Measurements from ENCODE around the gene DCUN1D5. TPM values are rescaled to one million over a fixed set of nuclear protein-coding genes. Genes with fewer than 3 reads are reported as not detected.

DCUN1D5 gene
- total and polyA plus RNA-seq, 4 donors = 12.0 to 17.7 (median 15.1) TPM

DNA sequence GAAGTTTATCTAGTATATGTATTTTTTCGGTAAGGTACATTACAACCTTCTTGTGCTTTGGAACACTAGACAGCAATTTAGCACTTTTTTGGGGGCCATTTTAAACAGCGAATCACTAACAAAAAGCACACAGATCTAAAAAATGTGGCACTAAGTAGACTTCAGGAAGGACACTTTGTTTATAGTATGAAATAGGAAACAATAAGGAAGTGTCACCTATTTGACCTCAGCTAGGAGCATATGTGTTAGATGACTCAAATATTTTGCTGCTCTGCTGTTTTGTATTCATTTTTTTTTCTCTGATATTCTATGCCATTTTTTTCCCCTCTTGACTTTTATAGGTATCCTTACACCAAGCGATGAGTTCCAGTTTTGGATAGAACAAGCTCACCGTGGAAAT, 22.9 kb upstream of the DCUN1D5 start:
- Histone ChIP-seq H3K4me3 (ENCODE audit: low read depth in 1 of 3, low read length in 3 of 3) (no peak overlapping the region), H3K9ac (ENCODE audit: low read depth in 1 of 2, low read length in 2 of 2) (no peak overlapping the region), H3K4me1 (ENCODE audit: control insufficient read depth in 4 of 4, insufficient read depth in 4 of 4, low read length in 3 of 4) (peaks cover 0 to 2% (median under 1%) of the 10 kb centered on the region in 4 donors), H3K27ac (ENCODE audit: low read depth in 1 of 2, low read length in 2 of 2) (no peak overlapping the region), H3K9me3 (ENCODE audit: control insufficient read depth in 4 of 4, low read length in 3 of 4) (peaks cover 0 to 5% (median 0%) of the 10 kb centered on the region in 4 donors), H3K27me3 (ENCODE audit: control insufficient read depth in 4 of 4, insufficient read depth in 4 of 4, low read length in 3 of 4) (no peaks in the 10 kb centered on the region), H3K36me3 (ENCODE audit: control insufficient read depth in 4 of 4, insufficient read depth in 3 of 4, low read depth in 1 of 4, low read length in 3 of 4) (no peaks in the 10 kb centered on the region)
- WGBS = 95% methylated on average over 4 of the region's 4 CpGs
- TF ChIP-seq, protein P1, sequence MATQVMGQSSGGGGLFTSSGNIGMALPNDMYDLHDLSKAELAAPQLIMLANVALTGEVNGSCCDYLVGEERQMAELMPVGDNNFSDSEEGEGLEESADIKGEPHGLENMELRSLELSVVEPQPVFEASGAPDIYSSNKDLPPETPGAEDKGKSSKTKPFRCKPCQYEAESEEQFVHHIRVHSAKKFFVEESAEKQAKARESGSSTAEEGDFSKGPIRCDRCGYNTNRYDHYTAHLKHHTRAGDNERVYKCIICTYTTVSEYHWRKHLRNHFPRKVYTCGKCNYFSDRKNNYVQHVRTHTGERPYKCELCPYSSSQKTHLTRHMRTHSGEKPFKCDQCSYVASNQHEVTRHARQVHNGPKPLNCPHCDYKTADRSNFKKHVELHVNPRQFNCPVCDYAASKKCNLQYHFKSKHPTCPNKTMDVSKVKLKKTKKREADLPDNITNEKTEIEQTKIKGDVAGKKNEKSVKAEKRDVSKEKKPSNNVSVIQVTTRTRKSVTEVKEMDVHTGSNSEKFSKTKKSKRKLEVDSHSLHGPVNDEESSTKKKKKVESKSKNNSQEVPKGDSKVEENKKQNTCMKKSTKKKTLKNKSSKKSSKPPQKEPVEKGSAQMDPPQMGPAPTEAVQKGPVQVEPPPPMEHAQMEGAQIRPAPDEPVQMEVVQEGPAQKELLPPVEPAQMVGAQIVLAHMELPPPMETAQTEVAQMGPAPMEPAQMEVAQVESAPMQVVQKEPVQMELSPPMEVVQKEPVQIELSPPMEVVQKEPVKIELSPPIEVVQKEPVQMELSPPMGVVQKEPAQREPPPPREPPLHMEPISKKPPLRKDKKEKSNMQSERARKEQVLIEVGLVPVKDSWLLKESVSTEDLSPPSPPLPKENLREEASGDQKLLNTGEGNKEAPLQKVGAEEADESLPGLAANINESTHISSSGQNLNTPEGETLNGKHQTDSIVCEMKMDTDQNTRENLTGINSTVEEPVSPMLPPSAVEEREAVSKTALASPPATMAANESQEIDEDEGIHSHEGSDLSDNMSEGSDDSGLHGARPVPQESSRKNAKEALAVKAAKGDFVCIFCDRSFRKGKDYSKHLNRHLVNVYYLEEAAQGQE (IDR thresholded peaks at IDR 0.05) = no peak
- TF ChIP-seq NR2F2 (IDR thresholded peaks at IDR 0.05) (no peak), TAF1 (conservative IDR thresholded peaks at IDR 0.05) (no peak), EGR1 (IDR thresholded peaks at IDR 0.05; ENCODE audit: low read depth in 2 of 2) (no peak), FOXA1 (IDR thresholded peaks at IDR 0.05) (no peak), RAD21 (IDR thresholded peaks at IDR 0.05) (no peak), YY1 (IDR thresholded peaks at IDR 0.05) (no peak)
- TF ChIP-seq, protein P2, sequence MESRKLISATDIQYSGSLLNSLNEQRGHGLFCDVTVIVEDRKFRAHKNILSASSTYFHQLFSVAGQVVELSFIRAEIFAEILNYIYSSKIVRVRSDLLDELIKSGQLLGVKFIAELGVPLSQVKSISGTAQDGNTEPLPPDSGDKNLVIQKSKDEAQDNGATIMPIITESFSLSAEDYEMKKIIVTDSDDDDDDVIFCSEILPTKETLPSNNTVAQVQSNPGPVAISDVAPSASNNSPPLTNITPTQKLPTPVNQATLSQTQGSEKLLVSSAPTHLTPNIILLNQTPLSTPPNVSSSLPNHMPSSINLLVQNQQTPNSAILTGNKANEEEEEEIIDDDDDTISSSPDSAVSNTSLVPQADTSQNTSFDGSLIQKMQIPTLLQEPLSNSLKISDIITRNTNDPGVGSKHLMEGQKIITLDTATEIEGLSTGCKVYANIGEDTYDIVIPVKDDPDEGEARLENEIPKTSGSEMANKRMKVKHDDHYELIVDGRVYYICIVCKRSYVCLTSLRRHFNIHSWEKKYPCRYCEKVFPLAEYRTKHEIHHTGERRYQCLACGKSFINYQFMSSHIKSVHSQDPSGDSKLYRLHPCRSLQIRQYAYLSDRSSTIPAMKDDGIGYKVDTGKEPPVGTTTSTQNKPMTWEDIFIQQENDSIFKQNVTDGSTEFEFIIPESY (IDR thresholded peaks at IDR 0.05) = no peak
- TF ChIP-seq, protein P3, sequence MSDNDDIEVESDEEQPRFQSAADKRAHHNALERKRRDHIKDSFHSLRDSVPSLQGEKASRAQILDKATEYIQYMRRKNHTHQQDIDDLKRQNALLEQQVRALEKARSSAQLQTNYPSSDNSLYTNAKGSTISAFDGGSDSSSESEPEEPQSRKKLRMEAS (IDR thresholded peaks at IDR 0.05) = no peak
- DNase-seq (ENCODE audit: low spot score) = no peak

DNA sequence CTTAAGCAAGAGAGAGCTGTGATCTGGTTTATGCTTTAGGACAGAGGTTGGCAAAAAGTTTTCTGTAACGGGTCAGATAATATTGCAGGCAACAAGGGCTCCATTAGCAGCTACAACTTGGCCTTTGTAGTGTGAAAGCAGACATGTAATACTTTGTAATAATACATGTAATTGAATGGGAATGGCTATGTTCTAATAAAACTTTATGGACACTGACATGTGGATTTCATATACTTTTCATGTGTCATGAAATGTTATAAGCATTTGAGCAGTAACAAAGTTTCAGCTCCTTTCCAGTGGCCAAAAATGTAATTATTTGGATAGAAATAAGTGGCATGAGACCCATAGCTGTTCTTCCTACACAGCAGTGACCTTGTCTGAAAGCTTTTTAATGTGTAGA, 20.4 kb upstream of the DCUN1D5 start:
- Histone ChIP-seq H3K36me3 (ENCODE audit: control insufficient read depth in 4 of 4, insufficient read depth in 3 of 4, low read depth in 1 of 4, low read length in 3 of 4) (no peaks in the 10 kb centered on the region), H3K27me3 (ENCODE audit: control insufficient read depth in 4 of 4, insufficient read depth in 4 of 4, low read length in 3 of 4) (no peaks in the 10 kb centered on the region), H3K27ac (ENCODE audit: low read depth in 1 of 2, low read length in 2 of 2) (no peak overlapping the region), H3K9ac (ENCODE audit: low read depth in 1 of 2, low read length in 2 of 2) (no peak overlapping the region), H3K4me3 (ENCODE audit: low read depth in 1 of 3, low read length in 3 of 3) (no peak overlapping the region), H3K4me1 (ENCODE audit: control insufficient read depth in 4 of 4, insufficient read depth in 4 of 4, low read length in 3 of 4) (peaks cover 0 to 13% (median 5%) of the 10 kb centered on the region in 4 donors), H3K9me3 (ENCODE audit: control insufficient read depth in 4 of 4, low read length in 3 of 4) (peaks cover 0 to 5% (median 0%) of the 10 kb centered on the region in 4 donors)
- 89% methylated on average over 1 of the region's 1 CpG for WGBS
- DNase-seq (ENCODE audit: low spot score) = no peak
- TF ChIP-seq, protein P2 (IDR thresholded peaks at IDR 0.05) = no peak
- TF ChIP-seq, protein P1 (IDR thresholded peaks at IDR 0.05) = no peak
- TF ChIP-seq FOXA2 (IDR thresholded peaks at IDR 0.05) (no peak), HNF4G (IDR thresholded peaks at IDR 0.05) (no peak), EGR1 (IDR thresholded peaks at IDR 0.05; ENCODE audit: low read depth in 2 of 2) (no peak), HNF4A (conservative IDR thresholded peaks at IDR 0.05) (no peak), TAF1 (conservative IDR thresholded peaks at IDR 0.05) (no peak), RAD21 (IDR thresholded peaks at IDR 0.05) (no peak), RXRA (IDR thresholded peaks at IDR 0.05) (no peak), SP1 (IDR thresholded peaks at IDR 0.05) (no peak), FOXA1 (IDR thresholded peaks at IDR 0.05) (no peak), NR2F2 (IDR thresholded peaks at IDR 0.05) (no peak), GABPA (IDR thresholded peaks at IDR 0.05 in 1 of 2, conservative IDR thresholded peaks at IDR 0.05 in 1 of 2) (no peak), JUND (IDR thresholded peaks at IDR 0.05) (no peak), YY1 (IDR thresholded peaks at IDR 0.05) (no peak)
- TF ChIP-seq, protein P3 (IDR thresholded peaks at IDR 0.05) = no peak
- TF ChIP-seq, protein P4, sequence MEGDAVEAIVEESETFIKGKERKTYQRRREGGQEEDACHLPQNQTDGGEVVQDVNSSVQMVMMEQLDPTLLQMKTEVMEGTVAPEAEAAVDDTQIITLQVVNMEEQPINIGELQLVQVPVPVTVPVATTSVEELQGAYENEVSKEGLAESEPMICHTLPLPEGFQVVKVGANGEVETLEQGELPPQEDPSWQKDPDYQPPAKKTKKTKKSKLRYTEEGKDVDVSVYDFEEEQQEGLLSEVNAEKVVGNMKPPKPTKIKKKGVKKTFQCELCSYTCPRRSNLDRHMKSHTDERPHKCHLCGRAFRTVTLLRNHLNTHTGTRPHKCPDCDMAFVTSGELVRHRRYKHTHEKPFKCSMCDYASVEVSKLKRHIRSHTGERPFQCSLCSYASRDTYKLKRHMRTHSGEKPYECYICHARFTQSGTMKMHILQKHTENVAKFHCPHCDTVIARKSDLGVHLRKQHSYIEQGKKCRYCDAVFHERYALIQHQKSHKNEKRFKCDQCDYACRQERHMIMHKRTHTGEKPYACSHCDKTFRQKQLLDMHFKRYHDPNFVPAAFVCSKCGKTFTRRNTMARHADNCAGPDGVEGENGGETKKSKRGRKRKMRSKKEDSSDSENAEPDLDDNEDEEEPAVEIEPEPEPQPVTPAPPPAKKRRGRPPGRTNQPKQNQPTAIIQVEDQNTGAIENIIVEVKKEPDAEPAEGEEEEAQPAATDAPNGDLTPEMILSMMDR (IDR thresholded peaks at IDR 0.05; ENCODE audit: low read depth, low read length, missing input control) = no peak
- TF ChIP-seq, protein P5, sequence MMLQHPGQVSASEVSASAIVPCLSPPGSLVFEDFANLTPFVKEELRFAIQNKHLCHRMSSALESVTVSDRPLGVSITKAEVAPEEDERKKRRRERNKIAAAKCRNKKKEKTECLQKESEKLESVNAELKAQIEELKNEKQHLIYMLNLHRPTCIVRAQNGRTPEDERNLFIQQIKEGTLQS (IDR thresholded peaks at IDR 0.05) = no peak
